ENCODE data around the gene TNFRSF18.

Gene TNFRSF18

DNA sequence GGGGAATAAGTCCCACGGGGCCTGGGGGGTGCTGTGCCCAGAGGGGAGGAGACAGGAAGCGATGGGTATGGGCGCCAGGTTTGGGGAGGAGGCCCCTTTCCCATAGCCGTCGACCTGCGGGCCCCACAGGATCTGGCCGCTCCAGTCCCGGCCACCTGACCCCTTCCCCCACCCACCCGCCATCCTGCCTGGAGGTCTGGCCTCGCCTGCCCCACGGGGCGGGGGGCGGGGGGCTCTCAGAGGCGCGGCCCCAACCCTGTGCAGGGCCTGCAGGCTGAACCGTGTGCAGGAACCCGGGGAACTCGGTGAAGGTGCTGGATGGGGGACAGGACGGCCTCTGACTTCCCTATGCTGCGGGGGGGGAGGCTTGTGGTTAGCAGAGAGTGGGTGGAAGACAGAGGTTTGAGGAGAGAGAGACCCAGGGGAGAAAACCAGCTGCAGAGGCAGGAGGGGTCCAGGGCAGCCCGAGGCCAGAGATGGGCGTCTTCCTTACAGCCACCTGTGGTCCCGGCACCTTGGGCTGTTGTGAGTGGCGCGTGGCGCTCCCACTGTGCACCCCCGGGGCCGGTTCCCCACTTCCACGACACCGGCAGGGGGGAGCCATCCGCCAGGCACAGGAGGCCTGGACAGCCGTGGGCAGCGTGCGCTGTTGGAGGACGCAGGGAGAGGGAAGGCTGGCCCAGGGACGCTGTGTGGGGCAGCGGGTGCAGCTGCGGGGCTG, 2.5 kb upstream of the TNFRSF18 start:
- no peak overlapping the region for H3K4me3 ChIP-seq (ENCODE audit: low read length in 2 of 2)
- H3K27ac ChIP-seq (ENCODE audit: low read length) = no peak overlapping the region
- H3K9me3 ChIP-seq (ENCODE audit: control insufficient read depth in 2 of 2, low read length in 2 of 2) = no peaks in the 10 kb centered on the region
- no peaks in the 10 kb centered on the region for H3K36me3 ChIP-seq (ENCODE audit: control insufficient read depth in 2 of 2, insufficient read depth in 2 of 2, low read length in 2 of 2)
- H3K9ac ChIP-seq (ENCODE audit: low read length in 2 of 2) = no peak overlapping the region
- peaks cover 9% of the 10 kb centered on the region for H3K4me1 ChIP-seq (ENCODE audit: control insufficient read depth, insufficient read depth, low read length)
- peaks cover 13 to 25% of the 10 kb centered on the region in 2 donors for H3K27me3 ChIP-seq (ENCODE audit: control insufficient read depth in 1 of 2, insufficient read depth in 2 of 2, low read length in 2 of 2)

DNA sequence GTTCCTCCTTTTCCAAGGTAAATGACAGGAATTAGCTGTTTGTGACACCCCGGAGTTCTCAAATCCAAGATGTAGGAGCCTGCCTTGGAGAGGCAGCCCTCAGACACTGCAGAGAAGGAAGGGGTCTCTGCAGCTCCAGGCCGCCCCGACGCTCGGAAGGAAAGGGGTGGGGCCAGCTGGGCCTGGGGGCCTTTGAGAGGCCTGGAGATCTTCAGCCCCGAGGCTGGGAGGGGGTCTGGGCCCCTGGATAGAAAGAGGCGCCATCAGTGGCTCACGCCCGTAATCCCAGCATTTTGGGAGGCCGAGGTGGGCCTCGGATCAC, 1.1 kb upstream of the TNFRSF18 start:
- Histone ChIP-seq H3K27me3 (ENCODE audit: control insufficient read depth in 1 of 2, insufficient read depth in 2 of 2, low read length in 2 of 2) (peaks cover 13 to 28% of the 10 kb centered on the region in 2 donors), H3K27ac (ENCODE audit: low read length) (no peak overlapping the region), H3K9me3 (ENCODE audit: control insufficient read depth in 2 of 2, low read length in 2 of 2) (no peaks in the 10 kb centered on the region), H3K36me3 (ENCODE audit: control insufficient read depth in 2 of 2, insufficient read depth in 2 of 2, low read length in 2 of 2) (no peaks in the 10 kb centered on the region), H3K4me3 (ENCODE audit: low read length in 2 of 2) (no peak overlapping the region), H3K9ac (ENCODE audit: low read length in 2 of 2) (no peak overlapping the region), H3K4me1 (ENCODE audit: control insufficient read depth, insufficient read depth, low read length) (peaks cover 9% of the 10 kb centered on the region)

DNA sequence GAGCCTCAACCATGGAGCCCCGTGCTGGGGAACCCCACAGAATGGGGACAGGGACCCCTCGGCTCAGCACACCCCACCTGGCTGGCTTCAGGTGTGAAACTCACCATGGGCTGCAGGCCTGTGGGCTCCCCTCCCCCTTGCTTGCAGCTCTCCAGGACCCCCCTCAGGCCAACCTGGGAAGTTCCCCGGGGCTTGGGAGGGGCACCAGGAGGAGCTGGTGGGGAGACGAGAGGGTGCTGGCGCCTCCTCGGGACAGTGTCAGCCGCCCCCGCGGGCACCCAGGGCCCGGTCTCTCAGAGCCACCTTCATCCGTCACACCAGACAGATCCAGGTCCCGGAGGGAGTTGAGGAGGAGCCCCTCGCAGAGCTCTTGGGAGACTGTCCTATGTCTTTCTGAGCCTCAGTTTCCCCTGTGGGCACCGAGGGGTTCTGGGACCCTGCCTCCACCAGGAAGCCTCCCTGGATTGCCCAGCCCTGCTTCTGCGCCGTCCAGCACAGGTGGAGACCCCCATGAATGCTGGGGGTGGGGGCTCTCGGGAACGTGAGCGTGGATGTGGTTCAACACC, 657 bp upstream of the TNFRSF18 start:
- Histone ChIP-seq H3K4me1 (ENCODE audit: control insufficient read depth, insufficient read depth, low read length) (peaks cover 9% of the 10 kb centered on the region), H3K9me3 (ENCODE audit: control insufficient read depth in 2 of 2, low read length in 2 of 2) (no peaks in the 10 kb centered on the region), H3K4me3 (ENCODE audit: low read length in 2 of 2) (no peak overlapping the region), H3K9ac (ENCODE audit: low read length in 2 of 2) (no peak overlapping the region), H3K27me3 (ENCODE audit: control insufficient read depth in 1 of 2, insufficient read depth in 2 of 2, low read length in 2 of 2) (peaks cover 13 to 28% of the 10 kb centered on the region in 2 donors), H3K36me3 (ENCODE audit: control insufficient read depth in 2 of 2, insufficient read depth in 2 of 2, low read length in 2 of 2) (no peaks in the 10 kb centered on the region), H3K27ac (ENCODE audit: low read length) (no peak overlapping the region)

DNA sequence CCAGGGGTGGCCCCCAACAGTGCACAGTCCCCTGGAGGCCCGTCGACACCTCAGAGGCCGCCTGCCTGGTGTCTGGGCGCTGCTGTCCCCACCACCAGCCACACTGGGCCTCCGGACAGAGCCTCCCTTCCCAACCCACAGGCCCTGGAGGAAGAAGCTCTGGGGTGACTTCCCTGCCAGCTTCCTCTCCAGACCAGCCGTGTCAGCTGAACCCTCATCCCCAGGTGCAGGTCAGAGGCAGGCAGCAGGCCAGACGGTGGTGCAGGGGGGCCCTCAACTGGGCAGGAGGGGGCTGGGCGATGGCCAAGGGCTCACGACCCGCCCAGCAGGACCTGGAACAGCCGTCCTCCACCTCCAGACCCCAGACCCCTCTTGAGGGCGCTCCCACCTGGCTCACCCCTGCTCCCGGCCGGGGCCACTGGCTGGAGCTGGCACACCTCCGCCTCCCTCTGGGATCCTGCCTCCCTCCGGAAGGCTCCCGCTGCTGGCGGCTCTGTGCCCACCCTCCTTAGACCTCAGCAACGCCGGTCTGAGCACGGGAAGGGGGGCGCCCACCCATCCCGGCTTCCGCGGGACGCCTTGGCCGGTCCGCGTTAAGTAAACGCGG, 520 bp downstream of the TNFRSF18 start:
- peaks cover 9% of the 10 kb centered on the region for H3K4me1 ChIP-seq (ENCODE audit: control insufficient read depth, insufficient read depth, low read length)
- H3K9ac ChIP-seq (ENCODE audit: low read length in 2 of 2) = no peak overlapping the region
- no peak overlapping the region for H3K27ac ChIP-seq (ENCODE audit: low read length)
- no peaks in the 10 kb centered on the region for H3K9me3 ChIP-seq (ENCODE audit: control insufficient read depth in 2 of 2, low read length in 2 of 2)
- H3K4me3 ChIP-seq (ENCODE audit: low read length in 2 of 2) = no peak overlapping the region
- no peaks in the 10 kb centered on the region for H3K36me3 ChIP-seq (ENCODE audit: control insufficient read depth in 2 of 2, insufficient read depth in 2 of 2, low read length in 2 of 2)
- H3K27me3 ChIP-seq (ENCODE audit: control insufficient read depth in 1 of 2, insufficient read depth in 2 of 2, low read length in 2 of 2) = peaks cover 13 to 33% of the 10 kb centered on the region in 2 donors

DNA sequence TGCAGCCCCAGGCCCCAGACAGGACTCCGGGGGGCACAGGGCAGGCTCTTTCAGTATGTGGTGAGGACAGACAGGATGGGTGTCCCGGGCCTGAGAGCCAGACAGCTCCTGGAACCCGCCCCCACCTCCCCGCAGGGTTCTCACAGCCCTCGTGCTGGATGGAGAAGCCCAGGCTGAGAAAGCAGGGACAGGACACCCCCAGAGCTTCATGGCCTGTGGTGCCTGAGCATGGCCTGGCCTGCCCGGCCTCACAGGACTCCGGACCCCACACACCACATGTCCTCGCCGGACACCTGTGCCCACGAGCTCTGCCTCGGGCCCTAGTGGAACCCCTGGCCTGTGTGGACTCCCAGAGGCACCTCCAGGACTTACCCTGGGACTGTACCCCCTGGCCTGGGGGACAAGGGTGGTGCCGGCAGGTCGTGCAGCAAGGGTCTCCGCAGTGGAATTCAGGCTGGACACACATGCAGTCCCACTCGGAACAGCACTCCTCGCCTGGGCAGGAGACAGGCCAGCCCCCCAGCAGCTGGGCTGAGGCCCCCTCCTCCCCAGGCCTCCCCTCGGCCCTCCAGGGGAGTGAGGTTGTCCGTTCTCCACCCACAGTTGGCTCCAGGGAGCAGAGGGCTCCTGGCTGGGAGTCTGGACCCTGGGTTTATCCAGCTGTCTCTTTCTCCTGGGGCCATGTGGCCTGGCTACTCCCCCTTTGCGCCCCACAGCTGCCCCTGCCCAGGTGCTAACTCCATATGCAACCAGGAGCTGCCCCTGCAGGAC, 1.2 kb downstream of the TNFRSF18 start:
- H3K27ac ChIP-seq (ENCODE audit: low read length) = no peak overlapping the region
- no peak overlapping the region for H3K4me3 ChIP-seq (ENCODE audit: low read length in 2 of 2)
- H3K9me3 ChIP-seq (ENCODE audit: control insufficient read depth in 2 of 2, low read length in 2 of 2) = no peaks in the 10 kb centered on the region
- H3K9ac ChIP-seq (ENCODE audit: low read length in 2 of 2) = no peak overlapping the region
- peaks cover 9% of the 10 kb centered on the region for H3K4me1 ChIP-seq (ENCODE audit: control insufficient read depth, insufficient read depth, low read length)
- H3K27me3 ChIP-seq (ENCODE audit: control insufficient read depth in 1 of 2, insufficient read depth in 2 of 2, low read length in 2 of 2) = peaks cover 17 to 39% of the 10 kb centered on the region in 2 donors
- no peaks in the 10 kb centered on the region for H3K36me3 ChIP-seq (ENCODE audit: control insufficient read depth in 2 of 2, insufficient read depth in 2 of 2, low read length in 2 of 2)

DNA sequence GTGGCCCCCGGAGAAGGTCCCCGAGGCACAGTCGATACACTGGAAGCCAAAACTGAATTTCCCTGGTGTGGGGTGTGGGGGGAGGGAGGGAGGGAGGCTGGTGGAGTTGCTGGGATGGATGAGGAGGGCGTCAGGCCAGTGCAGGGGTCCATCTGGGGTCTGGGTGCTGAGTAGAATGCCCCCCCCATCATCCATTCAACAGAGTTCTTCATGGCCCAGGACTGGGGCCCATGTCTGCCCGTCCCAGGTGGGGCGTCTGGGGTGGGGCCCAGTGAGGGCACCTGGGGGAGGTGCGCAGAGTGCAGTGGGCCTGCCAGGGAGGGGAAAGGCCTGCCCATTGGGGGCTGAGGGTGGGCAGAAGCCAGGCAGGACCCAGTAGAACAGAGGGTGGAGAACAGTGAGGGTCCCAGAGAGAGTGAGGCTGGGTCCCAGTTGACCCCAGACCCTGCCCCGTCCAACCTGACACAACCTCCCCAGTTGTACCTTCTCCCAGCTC, 1.9 kb downstream of the TNFRSF18 start:
- peaks cover 9% of the 10 kb centered on the region for H3K4me1 ChIP-seq (ENCODE audit: control insufficient read depth, insufficient read depth, low read length)
- H3K36me3 ChIP-seq (ENCODE audit: control insufficient read depth in 2 of 2, insufficient read depth in 2 of 2, low read length in 2 of 2) = no peaks in the 10 kb centered on the region
- H3K27me3 ChIP-seq (ENCODE audit: control insufficient read depth in 1 of 2, insufficient read depth in 2 of 2, low read length in 2 of 2) = peaks cover 18 to 41% of the 10 kb centered on the region in 2 donors
- no peak overlapping the region for H3K9ac ChIP-seq (ENCODE audit: low read length in 2 of 2)
- H3K4me3 ChIP-seq (ENCODE audit: low read length in 2 of 2) = no peak overlapping the region
- no peaks in the 10 kb centered on the region for H3K9me3 ChIP-seq (ENCODE audit: control insufficient read depth in 2 of 2, low read length in 2 of 2)
- H3K27ac ChIP-seq (ENCODE audit: low read length) = no peak overlapping the region

DNA sequence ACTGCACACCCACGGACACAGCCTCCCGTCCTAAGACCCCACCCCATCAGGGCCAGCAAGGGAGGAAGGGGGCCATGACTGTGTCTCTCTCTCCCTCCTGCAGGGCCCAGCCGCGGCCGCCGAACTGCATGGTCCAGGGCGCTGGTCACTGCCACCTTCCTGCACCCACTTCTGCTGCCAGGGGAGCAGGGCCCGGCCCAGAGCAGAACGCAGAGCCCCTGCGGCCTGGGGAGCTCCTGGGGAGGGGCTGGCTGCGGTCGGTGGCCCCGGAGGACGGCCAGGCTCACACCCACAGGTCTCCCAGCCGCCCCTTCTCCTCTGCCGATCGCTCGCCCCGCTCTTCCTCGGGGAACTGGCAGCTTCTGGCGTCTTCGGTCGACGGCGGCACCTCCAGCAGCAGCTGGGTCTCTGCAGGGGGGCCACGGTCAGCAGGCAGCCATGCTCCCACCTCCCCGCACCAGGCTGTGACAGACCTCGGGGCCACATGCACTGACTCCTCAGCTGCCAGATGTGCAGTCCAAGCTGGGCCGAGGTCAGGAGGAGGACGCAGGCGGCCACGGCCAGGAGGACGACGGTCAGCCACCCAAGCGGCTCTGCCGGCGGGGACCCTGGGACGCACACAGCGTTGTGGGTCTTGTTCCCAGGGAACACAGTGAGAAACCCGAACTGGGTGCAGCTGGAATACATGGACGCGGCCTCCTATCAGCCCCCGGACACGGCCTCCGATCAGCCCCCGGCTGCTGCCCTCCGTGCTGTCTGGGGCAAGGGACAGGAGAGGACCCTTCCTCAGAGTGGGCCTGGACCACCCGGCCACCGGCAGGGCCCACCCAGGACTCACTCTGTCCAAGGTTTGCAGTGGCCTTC, 2.6 kb downstream of the TNFRSF18 start:
- H3K9ac ChIP-seq (ENCODE audit: low read length in 2 of 2) = no peak overlapping the region
- no peaks in the 10 kb centered on the region for H3K36me3 ChIP-seq (ENCODE audit: control insufficient read depth in 2 of 2, insufficient read depth in 2 of 2, low read length in 2 of 2)
- peaks cover 9% of the 10 kb centered on the region for H3K4me1 ChIP-seq (ENCODE audit: control insufficient read depth, insufficient read depth, low read length)
- no peaks in the 10 kb centered on the region for H3K9me3 ChIP-seq (ENCODE audit: control insufficient read depth in 2 of 2, low read length in 2 of 2)
- H3K27me3 ChIP-seq (ENCODE audit: control insufficient read depth in 1 of 2, insufficient read depth in 2 of 2, low read length in 2 of 2) = peaks cover 18 to 41% of the 10 kb centered on the region in 2 donors
- H3K4me3 ChIP-seq (ENCODE audit: low read length in 2 of 2) = no peak overlapping the region
- H3K27ac ChIP-seq (ENCODE audit: low read length) = no peak overlapping the region

DNA sequence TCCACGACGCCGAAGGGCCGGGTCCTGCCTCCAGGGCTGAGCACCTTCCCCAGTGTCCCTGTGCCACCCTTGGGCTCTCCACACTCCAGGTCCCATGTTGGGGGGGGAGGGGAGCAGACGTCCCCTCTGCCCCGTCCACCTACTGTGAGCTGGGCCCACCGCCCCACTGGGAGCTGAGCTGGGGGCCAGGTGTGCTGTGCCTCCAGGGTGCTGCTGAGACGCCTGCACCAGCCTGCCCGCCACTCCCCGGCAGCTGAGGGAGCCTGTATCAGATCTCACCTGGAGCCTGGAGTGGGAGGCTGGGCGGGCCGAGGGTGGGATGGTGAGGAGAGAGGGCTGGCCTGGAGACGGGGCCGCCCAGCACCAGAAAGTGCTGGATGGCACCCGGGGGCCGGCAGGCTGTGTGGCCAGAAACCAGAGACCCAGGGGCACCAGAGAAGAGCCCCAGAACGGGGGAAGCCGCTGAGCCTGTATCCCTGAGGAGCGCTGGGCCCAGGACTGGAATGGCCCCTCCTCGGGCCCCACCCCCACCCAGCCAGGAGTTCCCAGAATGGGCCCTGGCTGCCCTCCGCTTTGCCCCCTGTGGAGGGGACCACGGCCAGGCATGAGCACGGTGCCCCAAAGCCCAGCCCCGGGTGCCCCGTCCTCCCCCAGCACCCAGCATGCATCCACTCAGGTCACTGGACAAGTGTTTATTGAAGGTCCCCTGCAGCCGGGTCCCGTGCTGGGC, 3.4 kb downstream of the TNFRSF18 start:
- peaks cover 9% of the 10 kb centered on the region for H3K4me1 ChIP-seq (ENCODE audit: control insufficient read depth, insufficient read depth, low read length)
- no peak overlapping the region for H3K9ac ChIP-seq (ENCODE audit: low read length in 2 of 2)
- no peaks in the 10 kb centered on the region for H3K36me3 ChIP-seq (ENCODE audit: control insufficient read depth in 2 of 2, insufficient read depth in 2 of 2, low read length in 2 of 2)
- peaks cover 18 to 41% of the 10 kb centered on the region in 2 donors for H3K27me3 ChIP-seq (ENCODE audit: control insufficient read depth in 1 of 2, insufficient read depth in 2 of 2, low read length in 2 of 2)
- no peak overlapping the region for H3K27ac ChIP-seq (ENCODE audit: low read length)
- no peak overlapping the region for H3K4me3 ChIP-seq (ENCODE audit: low read length in 2 of 2)
- H3K9me3 ChIP-seq (ENCODE audit: control insufficient read depth in 2 of 2, low read length in 2 of 2) = no peaks in the 10 kb centered on the region

DNA sequence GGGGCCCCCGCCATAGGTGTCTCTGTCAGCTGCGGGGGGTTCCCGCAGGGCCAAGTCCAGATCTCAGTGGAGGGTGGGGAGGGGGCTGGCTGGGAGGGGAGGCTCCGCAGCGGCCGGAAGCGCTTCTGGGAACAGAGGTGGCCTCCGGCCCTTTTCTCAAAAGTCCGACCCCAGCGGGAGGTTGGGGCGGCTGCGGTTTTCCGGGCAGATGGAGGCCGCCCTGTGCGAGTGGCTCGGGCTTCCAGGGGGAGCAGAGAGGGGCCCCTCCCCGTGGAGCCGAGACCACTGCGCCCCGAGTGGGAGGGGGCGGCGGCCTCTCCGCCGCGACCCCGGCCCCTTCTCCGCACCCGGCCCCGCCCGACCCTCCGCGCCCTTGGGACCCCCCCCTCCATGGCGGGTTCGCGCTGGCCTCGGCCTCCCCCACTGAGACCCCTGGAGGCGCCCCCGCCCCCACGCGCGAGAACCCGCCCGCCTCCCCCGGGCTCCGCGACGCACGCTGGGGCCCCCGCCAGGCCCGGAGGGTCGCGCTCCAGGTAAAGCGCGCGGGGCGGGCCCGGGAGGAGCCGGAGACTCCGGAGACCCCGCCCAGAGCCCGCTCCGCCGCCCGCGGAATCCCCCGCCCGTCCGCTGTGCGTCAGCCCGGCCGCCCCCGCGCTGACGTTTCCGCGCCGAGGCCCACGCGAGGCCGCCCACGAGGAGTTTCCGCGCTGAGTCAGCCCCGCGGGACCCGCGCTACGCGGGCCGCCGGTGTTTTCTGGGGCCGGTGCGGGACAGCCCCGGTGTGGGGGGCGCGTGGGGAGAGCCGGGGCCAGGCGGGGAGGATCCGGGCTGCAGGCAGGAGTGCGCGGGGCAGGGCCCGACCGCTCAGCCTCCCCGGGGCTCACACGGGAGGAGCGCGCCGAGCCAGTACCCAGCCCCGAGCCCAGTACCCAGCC, 5.2 kb downstream of the TNFRSF18 start:
- no peak overlapping the region for H3K9ac ChIP-seq (ENCODE audit: low read length in 2 of 2)
- no peak overlapping the region for H3K27ac ChIP-seq (ENCODE audit: low read length)
- no peaks in the 10 kb centered on the region for H3K36me3 ChIP-seq (ENCODE audit: control insufficient read depth in 2 of 2, insufficient read depth in 2 of 2, low read length in 2 of 2)
- H3K27me3 ChIP-seq (ENCODE audit: control insufficient read depth in 1 of 2, insufficient read depth in 2 of 2, low read length in 2 of 2) = peaks cover 10 to 23% of the 10 kb centered on the region in 2 donors
- H3K4me1 ChIP-seq (ENCODE audit: control insufficient read depth, insufficient read depth, low read length) = peaks cover 1% of the 10 kb centered on the region
- no peaks in the 10 kb centered on the region for H3K9me3 ChIP-seq (ENCODE audit: control insufficient read depth in 2 of 2, low read length in 2 of 2)
- peak overlapping the region in 1 of 2 donors; percentile 52 for H3K4me3 ChIP-seq (ENCODE audit: low read length in 2 of 2)

All from stomach smooth muscle (tissue), 2 donors.